22Rv1 (cell line): Measurements from ENCODE around the gene CES5A.

Experiments
- ZFX ChIP-seq: fragments of 450-650 bp; IDR thresholded peaks from 2 replicates; pipeline ENCODE4 v1.6.1; 2017; ENCODE audit warnings: antibody characterized with exemption, borderline replicate concordance
- TF ChIP-seq, protein P1 (sequence below): fragments of 450-650 bp; IDR thresholded peaks from 2 replicates; pipeline ENCODE4 v1.5.1; 2017; ENCODE audit warnings: mild to moderate bottlenecking

DNA sequence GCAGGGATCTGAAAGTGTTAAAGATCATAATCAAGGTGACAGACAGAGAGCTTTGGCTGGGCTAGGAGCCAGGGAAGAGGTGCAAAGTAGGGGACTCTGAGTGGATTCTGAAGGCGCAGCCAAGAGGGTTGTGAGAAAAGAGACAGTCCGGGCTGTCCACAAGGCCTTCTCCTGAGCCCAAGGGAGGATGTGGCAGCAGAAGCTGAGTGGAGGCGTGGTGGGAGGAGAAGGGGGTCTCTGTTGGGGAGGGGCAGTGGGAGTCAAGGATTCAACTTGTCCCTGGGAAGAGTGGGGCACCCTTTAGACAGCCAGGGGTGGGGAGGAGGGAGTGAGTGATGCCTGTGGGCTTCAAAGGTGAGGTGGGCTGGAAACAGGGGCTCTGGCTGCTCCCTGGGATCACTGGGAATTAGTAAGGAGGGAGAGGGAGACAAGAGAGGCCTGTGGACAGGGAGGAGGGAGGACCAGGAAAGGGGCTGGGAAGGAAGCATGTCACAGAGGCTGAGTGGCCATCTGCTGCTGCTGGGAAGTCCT, 52.8 kb downstream of the CES5A start:
- TF ChIP-seq, protein P1, sequence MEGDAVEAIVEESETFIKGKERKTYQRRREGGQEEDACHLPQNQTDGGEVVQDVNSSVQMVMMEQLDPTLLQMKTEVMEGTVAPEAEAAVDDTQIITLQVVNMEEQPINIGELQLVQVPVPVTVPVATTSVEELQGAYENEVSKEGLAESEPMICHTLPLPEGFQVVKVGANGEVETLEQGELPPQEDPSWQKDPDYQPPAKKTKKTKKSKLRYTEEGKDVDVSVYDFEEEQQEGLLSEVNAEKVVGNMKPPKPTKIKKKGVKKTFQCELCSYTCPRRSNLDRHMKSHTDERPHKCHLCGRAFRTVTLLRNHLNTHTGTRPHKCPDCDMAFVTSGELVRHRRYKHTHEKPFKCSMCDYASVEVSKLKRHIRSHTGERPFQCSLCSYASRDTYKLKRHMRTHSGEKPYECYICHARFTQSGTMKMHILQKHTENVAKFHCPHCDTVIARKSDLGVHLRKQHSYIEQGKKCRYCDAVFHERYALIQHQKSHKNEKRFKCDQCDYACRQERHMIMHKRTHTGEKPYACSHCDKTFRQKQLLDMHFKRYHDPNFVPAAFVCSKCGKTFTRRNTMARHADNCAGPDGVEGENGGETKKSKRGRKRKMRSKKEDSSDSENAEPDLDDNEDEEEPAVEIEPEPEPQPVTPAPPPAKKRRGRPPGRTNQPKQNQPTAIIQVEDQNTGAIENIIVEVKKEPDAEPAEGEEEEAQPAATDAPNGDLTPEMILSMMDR = no peak
- no peak for TF ChIP-seq ZFX
